GM15510 (cell line): ENCODE results near the gene YIPF5.

Source experiments
- POLR2A ChIP-seq: IDR thresholded peaks from 3 replicates; pipeline ENCODE4 v1.6.1; 2011; ENCODE audit warnings: borderline replicate concordance; ENCODE audit not compliant: insufficient read length; ENCODE audit errors: extremely low read depth

Gene YIPF5

DNA sequence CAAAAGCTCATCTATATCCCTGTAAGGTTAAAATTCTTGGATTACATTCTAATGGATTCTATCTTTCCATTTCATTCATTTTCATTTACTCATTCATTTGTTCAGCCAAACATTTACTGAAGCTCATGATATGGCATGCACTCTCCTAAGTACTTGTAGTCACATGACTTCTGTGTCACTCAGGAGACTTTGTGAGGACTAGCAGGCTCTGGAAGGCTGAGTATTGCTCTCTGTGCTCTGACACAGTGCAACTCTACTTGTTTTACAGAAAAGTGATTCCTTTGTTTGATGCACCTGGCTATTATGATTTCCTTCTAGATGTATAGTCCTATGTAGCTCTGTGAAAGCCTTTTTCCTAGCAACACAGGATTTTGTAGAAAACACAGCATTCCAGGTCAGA, 53.0 kb downstream of the YIPF5 start:
- TF ChIP-seq POLR2A = no peak

DNA sequence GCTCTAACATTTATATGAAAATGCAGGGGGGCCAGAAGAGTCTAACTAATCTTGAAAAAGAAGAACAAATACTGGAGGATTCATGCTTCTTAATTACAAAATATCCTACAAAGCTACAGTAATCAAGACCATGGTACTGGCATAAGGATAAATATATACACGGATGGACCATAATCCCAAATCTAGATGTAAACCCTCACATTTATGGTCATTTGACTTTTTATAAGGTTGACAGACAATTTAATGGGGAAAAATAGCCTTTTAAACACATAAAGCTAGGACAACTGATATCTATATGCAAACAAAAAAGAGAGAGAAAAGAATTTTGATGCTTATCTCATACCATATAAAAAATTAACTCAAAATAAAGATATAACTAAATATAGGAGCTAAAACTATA, 55.9 kb downstream of the YIPF5 start:
- TF ChIP-seq POLR2A = no peak
